Activated CD4-positive, alpha-beta T cell treated with anti-CD3 and anti-CD28 coated beads, Interleukin-2, amount 10 ng/mL, durations not matched to agents 24 days and 14 days (primary cell): ENCODE data around the gene NRG3. TPM values are rescaled to one million over a fixed set of nuclear protein-coding genes. Genes with fewer than 3 reads are reported as not detected.
"Not testable (repeated sequence)": the region's sequence is repeated elsewhere in the genome, so short reads cannot be mapped to it uniquely, and the experiment has no call there.

Experiments
- DNase-seq: peaks from one replicate; pipeline ENCODE4 v3.0.0; 2022
- H3K27ac Mint-ChIP-seq: one replicate; pipeline ENCODE4 v1.8.0; 2022; ENCODE audit warnings: mild to moderate bottlenecking, mixed read lengths
- H3K27me3 Mint-ChIP-seq: one replicate; pipeline ENCODE4 v1.8.0; 2022; ENCODE audit warnings: mixed read lengths
- H3K36me3 Mint-ChIP-seq: one replicate; pipeline ENCODE4 v1.8.0; 2022; ENCODE audit warnings: low read depth, mild to moderate bottlenecking, mixed read lengths
- H3K4me1 Mint-ChIP-seq: one replicate; pipeline ENCODE4 v1.8.0; 2021; ENCODE audit warnings: mixed read lengths
- H3K4me3 Mint-ChIP-seq: one replicate; pipeline ENCODE4 v1.8.0; 2022; ENCODE audit warnings: mild to moderate bottlenecking, moderate library complexity, mixed read lengths
- H3K9me3 Mint-ChIP-seq: one replicate; pipeline ENCODE4 v1.8.0; 2021; ENCODE audit warnings: mixed read lengths
- intact Hi-C: fragments of 100-400 bp; cut with micrococcal nuclease; formaldehyde crosslinking; loops from one replicate; pipeline ENCODE4 v1.15.1; 2023
- total RNA-seq: library from RNA; stranded (reverse); gene quantifications from 2 replicates; pipeline ENCODE4 v1.2.3, GENCODE V29; 2022

The NRG3 gene
- total RNA-seq, 1 donor from 2014 or later: not detected

GRCh38 chr10:82668221-82668895 lies 793.4 kb downstream of the NRG3 start:
- Mint-ChIP-seq H3K36me3 (no peaks in the 10 kb centered on the region), H3K4me3 (no peak overlapping the region), H3K9me3 (peaks cover 3% of the 10 kb centered on the region), H3K27ac (no peak overlapping the region), H3K27me3 (no peaks in the 10 kb centered on the region), H3K4me1 (no peaks in the 10 kb centered on the region)
- intact Hi-C loops: no loop called here
- no peak for DNase-seq

GRCh38 chr10:82674036-82674435 lies 799.0 kb downstream of the NRG3 start:
- no peaks in the 10 kb centered on the region for H3K27me3 Mint-ChIP-seq
- H3K4me3 Mint-ChIP-seq: no peak overlapping the region
- no peak overlapping the region for H3K27ac Mint-ChIP-seq
- peaks cover 3% of the 10 kb centered on the region for H3K9me3 Mint-ChIP-seq
- no peaks in the 10 kb centered on the region for H3K4me1 Mint-ChIP-seq
- DNase-seq: no peak
- intact Hi-C loops: no loop called here
- no peaks in the 10 kb centered on the region for H3K36me3 Mint-ChIP-seq

- H3K36me3 Mint-ChIP-seq, intact Hi-C loops, DNase-seq, H3K4me3 Mint-ChIP-seq, H3K27me3 Mint-ChIP-seq, H3K4me1 Mint-ChIP-seq, H3K27ac Mint-ChIP-seq, H3K9me3 Mint-ChIP-seq: not testable (repeated sequence)
Observed at GRCh38 chr10:82677932-82678331, 802.9 kb downstream of the NRG3 start.

- H3K27me3 Mint-ChIP-seq, DNase-seq, H3K9me3 Mint-ChIP-seq, H3K4me3 Mint-ChIP-seq, H3K4me1 Mint-ChIP-seq, H3K36me3 Mint-ChIP-seq, H3K27ac Mint-ChIP-seq, intact Hi-C loops: not testable (repeated sequence)
Observed at GRCh38 chr10:82678451-82678850, 803.5 kb downstream of the NRG3 start.

- DNase-seq: no peak
- intact Hi-C loops: no loop called here
- Mint-ChIP-seq H3K36me3 (no peaks in the 10 kb centered on the region), H3K9me3 (no peaks in the 10 kb centered on the region), H3K27me3 (no peaks in the 10 kb centered on the region), H3K27ac (no peak overlapping the region), H3K4me1 (no peaks in the 10 kb centered on the region), H3K4me3 (no peak overlapping the region)
Observed at GRCh38 chr10:82680608-82681007, 805.6 kb downstream of the NRG3 start.

GRCh38 chr10:82683945-82684344 lies 809.0 kb downstream of the NRG3 start:
- no peaks in the 10 kb centered on the region for H3K9me3 Mint-ChIP-seq
- no peak overlapping the region for H3K27ac Mint-ChIP-seq
- no peaks in the 10 kb centered on the region for H3K27me3 Mint-ChIP-seq
- no peaks in the 10 kb centered on the region for H3K36me3 Mint-ChIP-seq
- no peaks in the 10 kb centered on the region for H3K4me1 Mint-ChIP-seq
- no peak for DNase-seq
- no peak overlapping the region for H3K4me3 Mint-ChIP-seq
- intact Hi-C loops: no loop called here

- H3K4me1 Mint-ChIP-seq: no peaks in the 10 kb centered on the region
- intact Hi-C loops: no loop called here
- no peaks in the 10 kb centered on the region for H3K27me3 Mint-ChIP-seq
- no peaks in the 10 kb centered on the region for H3K9me3 Mint-ChIP-seq
- no peak overlapping the region for H3K4me3 Mint-ChIP-seq
- DNase-seq: no peak
- no peak overlapping the region for H3K27ac Mint-ChIP-seq
- no peaks in the 10 kb centered on the region for H3K36me3 Mint-ChIP-seq
Observed at GRCh38 chr10:82685087-82685486, 810.1 kb downstream of the NRG3 start.

GRCh38 chr10:82691211-82691610 lies 816.2 kb downstream of the NRG3 start:
- Mint-ChIP-seq H3K4me3 (no peak overlapping the region), H3K9me3 (no peaks in the 10 kb centered on the region), H3K27me3 (no peaks in the 10 kb centered on the region), H3K36me3 (no peaks in the 10 kb centered on the region), H3K27ac (no peak overlapping the region), H3K4me1 (no peaks in the 10 kb centered on the region)
- intact Hi-C loops: no loop called here
- no peak for DNase-seq

GRCh38 chr10:82692458-82692857 lies 817.5 kb downstream of the NRG3 start:
- no peak overlapping the region for H3K27ac Mint-ChIP-seq
- intact Hi-C loops: no loop called here
- H3K9me3 Mint-ChIP-seq: no peaks in the 10 kb centered on the region
- H3K4me1 Mint-ChIP-seq: no peaks in the 10 kb centered on the region
- no peak overlapping the region for H3K4me3 Mint-ChIP-seq
- DNase-seq: no peak
- H3K27me3 Mint-ChIP-seq: no peaks in the 10 kb centered on the region
- H3K36me3 Mint-ChIP-seq: no peaks in the 10 kb centered on the region

GRCh38 chr10:82721831-82722230 lies 846.8 kb downstream of the NRG3 start:
- intact Hi-C loops: no loop called here
- no peaks in the 10 kb centered on the region for H3K36me3 Mint-ChIP-seq
- no peak overlapping the region for H3K27ac Mint-ChIP-seq
- no peaks in the 10 kb centered on the region for H3K4me1 Mint-ChIP-seq
- no peak overlapping the region for H3K4me3 Mint-ChIP-seq
- DNase-seq: no peak
- peaks cover 6% of the 10 kb centered on the region for H3K9me3 Mint-ChIP-seq
- H3K27me3 Mint-ChIP-seq: no peaks in the 10 kb centered on the region

- Mint-ChIP-seq H3K4me3 (no peak overlapping the region), H3K4me1 (no peaks in the 10 kb centered on the region), H3K9me3 (peaks cover 6% of the 10 kb centered on the region), H3K36me3 (no peaks in the 10 kb centered on the region), H3K27ac (no peak overlapping the region), H3K27me3 (no peaks in the 10 kb centered on the region)
- no peak for DNase-seq
- intact Hi-C loops: no loop called here
Observed at GRCh38 chr10:82722273-82722672, 847.3 kb downstream of the NRG3 start.

- H3K36me3 Mint-ChIP-seq: no peaks in the 10 kb centered on the region
- no peak overlapping the region for H3K4me3 Mint-ChIP-seq
- no peak overlapping the region for H3K27ac Mint-ChIP-seq
- DNase-seq: no peak
- no peaks in the 10 kb centered on the region for H3K27me3 Mint-ChIP-seq
- intact Hi-C loops: no loop called here
- no peaks in the 10 kb centered on the region for H3K4me1 Mint-ChIP-seq
- no peaks in the 10 kb centered on the region for H3K9me3 Mint-ChIP-seq
Observed at GRCh38 chr10:82736305-82736704, 861.3 kb downstream of the NRG3 start.

GRCh38 chr10:82737549-82737948 lies 862.6 kb downstream of the NRG3 start:
- H3K9me3 Mint-ChIP-seq: no peaks in the 10 kb centered on the region
- no peaks in the 10 kb centered on the region for H3K36me3 Mint-ChIP-seq
- H3K27ac Mint-ChIP-seq: no peak overlapping the region
- DNase-seq: no peak
- H3K4me3 Mint-ChIP-seq: no peak overlapping the region
- no peaks in the 10 kb centered on the region for H3K4me1 Mint-ChIP-seq
- H3K27me3 Mint-ChIP-seq: no peaks in the 10 kb centered on the region
- intact Hi-C loops: no loop called here

- Mint-ChIP-seq H3K36me3 (no peaks in the 10 kb centered on the region), H3K27ac (no peak overlapping the region), H3K4me1 (no peaks in the 10 kb centered on the region), H3K27me3 (no peaks in the 10 kb centered on the region), H3K4me3 (no peak overlapping the region), H3K9me3 (no peaks in the 10 kb centered on the region)
- intact Hi-C loops: no loop called here
- DNase-seq: no peak
Observed at GRCh38 chr10:82738592-82738991, 863.6 kb downstream of the NRG3 start.

GRCh38 chr10:82742478-82742877 lies 867.5 kb downstream of the NRG3 start:
- Mint-ChIP-seq H3K4me3 (no peak overlapping the region), H3K9me3 (no peaks in the 10 kb centered on the region), H3K4me1 (no peaks in the 10 kb centered on the region), H3K27ac (no peak overlapping the region), H3K36me3 (no peaks in the 10 kb centered on the region), H3K27me3 (no peaks in the 10 kb centered on the region)
- DNase-seq: no peak
- intact Hi-C loops: no loop called here
